Measurements from ENCODE around the gene GAB4.
A peak's percentile ranks its signal among the peaks of the same experiment; 100 is the strongest.
"Not testable (repeated sequence)": the region's sequence is repeated elsewhere in the genome, so short reads cannot be mapped to it uniquely, and the experiment has no call there.

The GAB4 gene

DNA sequence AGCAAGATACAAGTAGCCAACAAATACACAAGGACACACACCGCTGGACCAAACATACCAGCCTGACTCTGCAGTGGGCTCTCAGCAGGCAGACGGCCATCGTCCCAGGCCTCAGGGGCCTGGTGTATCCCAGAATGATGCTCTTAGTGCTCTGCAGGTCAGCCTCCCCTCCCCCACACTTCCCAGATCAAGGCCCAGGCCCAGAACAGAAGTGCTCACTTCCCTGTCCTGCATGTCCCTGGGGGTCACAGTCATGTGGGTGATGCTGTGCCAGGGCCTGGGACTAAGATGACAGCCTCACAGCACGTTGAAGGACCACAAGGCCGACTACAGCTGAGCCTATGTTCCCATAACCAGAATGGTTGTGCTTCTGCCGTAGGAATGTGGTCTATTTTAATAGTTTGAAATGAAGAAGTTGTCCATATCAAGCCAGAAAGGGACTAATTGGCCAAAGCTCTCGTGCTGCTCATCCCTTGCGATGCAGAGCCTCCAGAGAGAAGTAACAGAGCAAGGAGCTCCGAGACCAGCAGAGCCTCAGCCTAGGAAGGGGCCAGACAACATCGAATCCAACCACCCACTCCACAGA is 48.6 kb downstream of the GAB4 start:
- no peak for DNase-seq (ENCODE audit: low read depth)

DNA sequence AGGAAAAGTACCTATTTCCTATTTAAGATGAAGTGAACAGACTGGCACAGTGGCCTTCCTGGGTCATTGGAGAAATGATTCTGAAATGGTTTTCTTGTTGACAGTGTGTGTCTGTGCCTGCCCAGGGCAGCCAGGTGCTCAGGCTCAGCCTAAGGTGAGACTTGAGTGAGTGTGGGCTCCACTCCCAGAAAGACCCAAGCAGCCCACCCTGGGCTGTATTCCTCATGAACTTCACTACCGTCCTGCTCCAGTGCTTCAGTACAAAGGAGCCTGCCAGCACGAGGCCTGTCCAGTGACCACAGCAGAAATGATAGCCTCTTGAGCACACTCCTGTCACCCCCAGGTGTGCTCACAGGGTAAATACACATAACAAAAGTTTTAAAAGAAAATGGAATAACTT is 49.5 kb downstream of the GAB4 start:
- DNase-seq (ENCODE audit: low read depth), result no peak

DNA sequence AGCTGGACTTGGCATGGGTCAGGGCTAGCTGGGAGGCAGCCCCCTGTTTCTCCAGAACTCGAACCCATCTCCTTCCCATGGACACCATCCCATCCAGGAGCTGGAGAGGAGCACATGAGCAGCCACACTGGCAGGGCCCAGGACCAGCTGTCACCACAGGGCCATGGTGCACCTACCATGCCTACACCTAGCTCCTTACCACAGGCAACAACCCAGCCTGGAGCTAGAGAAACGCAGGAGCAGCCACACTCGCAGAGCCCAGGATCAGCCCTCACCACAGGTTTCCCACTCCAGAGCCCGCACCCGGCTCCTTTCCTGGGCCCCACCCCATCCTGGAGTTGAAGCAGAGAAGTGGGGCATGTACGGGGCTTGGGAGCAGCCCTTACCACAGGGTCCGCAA is 50.2 kb downstream of the GAB4 start:
- DNase-seq (ENCODE audit: low read depth), result no peak

GRCh38 chr22:16956290-16956689 is 51.7 kb downstream of the GAB4 start:
- DNase-seq (ENCODE audit: low read depth), result no peak

DNA sequence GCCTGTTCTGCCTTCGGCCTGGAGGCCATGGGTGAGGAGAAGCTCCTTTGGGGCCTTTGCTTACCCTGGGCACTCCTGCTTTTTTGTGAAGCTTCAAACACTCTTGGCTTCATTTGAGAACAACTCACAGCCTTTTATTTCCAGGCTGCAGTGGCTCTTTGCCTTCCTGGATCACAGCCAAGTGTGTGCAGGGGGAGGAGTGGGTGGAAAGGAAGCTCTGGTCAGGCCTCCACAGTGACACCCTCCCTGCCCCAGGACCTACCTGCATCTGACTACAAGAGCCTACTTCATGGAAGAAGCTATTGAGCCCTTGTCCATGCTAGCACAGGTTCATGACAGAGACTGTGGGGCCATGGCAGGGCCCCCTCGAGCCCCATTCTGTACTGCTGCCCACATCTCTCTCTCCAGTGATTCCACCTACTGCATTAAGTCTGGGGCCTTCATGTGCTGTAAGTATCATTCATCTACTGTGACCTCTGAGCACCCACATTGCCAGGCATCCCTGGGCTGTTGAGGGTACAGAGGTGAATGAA is 52.3 kb downstream of the GAB4 start:
- no peak for DNase-seq (ENCODE audit: low read depth)

DNA sequence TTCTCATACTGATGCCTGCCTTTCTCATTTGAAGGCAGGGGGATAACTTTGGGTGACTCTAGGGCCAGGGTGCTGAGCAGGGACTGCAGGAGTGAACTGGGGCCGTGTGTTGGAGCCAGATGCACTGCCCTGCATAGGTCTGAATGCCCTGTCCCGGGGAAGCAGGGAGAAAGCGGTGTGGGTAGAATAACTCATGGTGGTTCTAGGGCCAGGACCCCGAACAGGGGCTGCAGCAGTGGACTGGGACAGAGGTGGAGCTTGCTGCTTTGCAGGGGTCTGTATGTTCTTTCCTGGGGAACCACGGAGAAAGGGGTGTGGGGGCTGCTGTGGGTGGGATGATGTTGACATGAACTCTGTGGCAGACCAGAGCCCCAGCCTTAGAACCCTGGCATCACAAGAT is 52.9 kb downstream of the GAB4 start:
- DNase-seq (ENCODE audit: low read depth), result no peak

DNA sequence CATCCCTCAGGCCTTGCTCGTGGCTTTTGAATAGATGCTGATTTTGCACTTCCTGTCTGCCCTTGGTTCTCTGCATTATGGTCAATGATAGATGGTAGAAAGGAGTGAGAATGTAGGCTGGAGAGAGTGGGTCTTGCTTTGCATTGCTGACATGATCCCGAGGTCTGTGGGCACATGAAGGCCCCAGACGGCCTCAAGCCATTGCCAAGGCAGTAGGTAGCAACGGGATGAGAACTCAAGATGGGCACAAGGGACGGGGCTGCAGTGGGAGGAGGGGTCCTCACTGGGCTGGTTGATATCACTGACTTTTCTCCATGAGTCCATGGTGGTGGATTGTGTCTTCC is 54.0 kb downstream of the GAB4 start:
- DNase-seq (ENCODE audit: low read depth), result no peak

- DNase-seq (ENCODE audit: low read depth), result no peak
These were observed 54.6 kb downstream of the GAB4 start for GRCh38 chr22:16953206-16954059.

- no peak for DNase-seq (ENCODE audit: low read depth)
These were observed 58.5 kb downstream of the GAB4 start for GRCh38 chr22:16949561-16949960.

GRCh38 chr22:16937811-16938210 is 70.2 kb downstream of the GAB4 start:
- no peak for DNase-seq (ENCODE audit: low read depth)

DNA sequence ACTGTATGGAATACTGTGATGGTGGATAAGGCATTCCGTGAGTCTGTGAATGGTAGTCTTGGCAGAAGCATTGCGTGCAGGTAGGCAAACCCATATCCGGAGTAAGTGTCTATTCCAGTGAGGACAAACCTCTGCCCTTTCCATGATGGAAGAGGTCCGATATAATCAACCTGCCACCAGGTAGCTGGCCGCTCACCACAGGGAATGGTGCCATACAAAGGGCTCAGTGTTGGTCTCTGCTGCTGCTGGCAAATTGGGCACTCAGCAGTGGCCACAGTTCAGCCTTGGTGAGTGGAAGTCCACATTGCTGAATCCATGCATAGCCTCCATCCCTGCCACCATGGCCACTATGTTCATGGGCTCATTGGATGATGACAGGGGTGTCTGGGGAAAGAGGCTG is 70.8 kb downstream of the GAB4 start:
- DNase-seq (ENCODE audit: low read depth), result not testable (repeated sequence)

- DNase-seq (ENCODE audit: low read depth), result no peak
These were observed 71.4 kb downstream of the GAB4 start for GRCh38 chr22:16936625-16937024.

DNA sequence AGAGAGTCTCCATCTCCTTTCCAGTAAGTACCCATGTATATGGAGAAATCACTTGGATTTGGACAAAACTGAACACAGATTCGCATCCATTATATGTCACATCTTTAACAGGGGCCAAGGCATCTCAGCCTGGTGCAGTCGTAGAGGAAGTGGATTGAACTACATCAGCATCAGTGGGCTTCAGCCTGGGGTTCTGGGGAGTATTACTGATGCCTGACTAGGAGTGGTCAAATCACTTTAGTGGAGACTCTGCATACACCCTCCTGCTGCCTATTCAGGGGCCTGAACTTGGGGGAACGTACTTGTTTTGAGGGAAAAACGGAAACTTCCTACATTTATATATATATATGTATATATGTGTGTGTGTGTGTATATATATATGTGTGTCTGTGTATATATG is 72.8 kb downstream of the GAB4 start:
- DNase-seq (ENCODE audit: low read depth), result no peak

GRCh38 chr22:16933291-16934282 is 74.4 kb downstream of the GAB4 start:
- no peak for DNase-seq (ENCODE audit: low read depth)

DNA sequence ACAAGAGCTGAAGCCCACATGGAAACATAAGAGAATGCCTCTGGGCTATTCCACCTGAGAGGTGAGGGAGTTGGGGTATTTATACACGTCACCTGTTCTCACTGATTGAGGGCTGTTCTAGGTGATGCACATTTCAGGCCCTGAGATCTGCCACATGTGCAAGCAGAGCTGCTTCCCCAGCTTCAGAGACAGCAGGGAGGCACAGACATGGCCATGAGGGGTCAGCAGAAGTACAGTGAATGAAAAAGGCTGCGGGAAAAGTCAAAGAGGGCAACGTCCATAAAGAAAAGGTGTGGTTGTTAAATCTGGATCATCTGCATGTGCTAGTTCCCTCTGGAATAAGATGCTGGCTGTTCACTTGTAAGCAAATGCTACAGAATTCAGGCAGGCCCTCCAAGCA is 75.4 kb downstream of the GAB4 start:
- DNase-seq (ENCODE audit: low read depth), result no peak

DNA sequence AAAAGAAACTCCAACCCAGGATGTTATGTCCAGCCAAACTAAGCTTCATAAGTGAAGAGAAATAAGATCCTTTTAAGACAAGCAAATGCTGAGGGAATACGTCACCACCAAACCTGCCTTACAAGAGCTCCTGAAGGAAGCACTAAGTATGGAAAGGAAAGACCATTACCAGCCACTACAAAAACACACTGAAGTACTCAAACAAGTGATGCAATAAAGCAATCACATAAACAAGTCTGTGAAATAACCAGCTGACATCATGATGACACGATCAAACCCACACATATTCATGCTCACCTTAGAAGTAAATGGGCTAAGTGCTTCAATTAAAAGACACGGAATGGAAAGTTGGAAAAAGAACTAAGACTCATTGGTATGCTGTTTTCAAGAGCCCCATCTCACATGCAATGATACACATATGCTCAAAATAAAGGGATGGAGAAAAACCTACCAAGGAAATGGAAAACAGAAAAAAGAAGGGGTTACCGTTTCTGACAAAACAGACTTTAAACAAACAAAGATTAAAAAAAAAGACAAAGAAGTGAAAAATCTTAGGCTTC is 82.5 kb downstream of the GAB4 start:
- no peak for DNase-seq (ENCODE audit: low read depth)

DNA sequence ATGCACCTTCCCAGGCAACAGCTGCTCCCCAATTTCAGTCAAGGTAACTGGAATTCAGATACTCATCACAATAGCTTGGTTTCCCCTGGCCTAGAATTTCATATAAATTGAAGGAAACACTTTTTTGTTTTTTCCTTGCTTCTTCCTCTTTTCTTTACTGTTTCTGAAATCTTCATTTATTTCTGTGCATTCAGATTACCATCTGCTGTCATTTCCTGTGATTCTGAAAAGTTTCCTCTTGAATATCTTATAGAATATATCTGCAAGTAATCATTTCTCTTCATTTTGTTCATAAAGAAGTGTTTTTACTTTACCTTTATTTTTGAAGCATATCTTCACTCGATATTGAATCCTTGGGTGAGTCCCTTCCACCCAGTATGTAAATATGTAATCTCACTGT is 85.3 kb downstream of the GAB4 start:
- no peak for DNase-seq (ENCODE audit: low read depth)

- DNase-seq (ENCODE audit: low read depth), result no peak
These were observed 85.9 kb downstream of the GAB4 start for GRCh38 chr22:16922076-16922475.

- DNase-seq (ENCODE audit: low read depth), result peak; percentile 32
These were observed 90.6 kb downstream of the GAB4 start for GRCh38 chr22:16917144-16918003.

DNA sequence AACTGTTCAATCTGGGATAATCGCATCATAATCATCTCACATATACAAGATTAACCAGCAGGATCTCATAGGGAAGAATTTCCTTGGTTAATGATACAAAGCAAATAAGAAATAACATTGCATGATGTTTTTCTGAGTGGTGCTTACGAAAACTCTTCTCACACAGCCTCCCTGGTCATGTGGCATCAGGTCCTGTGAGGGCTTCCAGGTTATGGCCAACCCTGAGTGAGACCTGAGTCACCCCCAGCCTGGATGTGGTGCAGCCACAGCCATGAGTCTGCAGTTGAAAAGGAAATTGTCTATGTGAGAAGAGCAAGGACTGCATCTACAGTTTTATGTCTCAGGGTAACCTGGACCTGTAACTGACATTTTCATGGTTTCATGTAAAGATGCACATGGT is 92.3 kb downstream of the GAB4 start:
- no peak for DNase-seq (ENCODE audit: low read depth)

- not testable (repeated sequence) for DNase-seq (ENCODE audit: low read depth)
These were observed 93.1 kb downstream of the GAB4 start for GRCh38 chr22:16914911-16915310.

All from stimulated activated CD4-positive, alpha-beta T cell treated with anti-CD3 and anti-CD28 coated beads, Interleukin-2, amount 100 ng/mL, for 4 hours (primary cell).